ENCODE results near the gene GALNT7.
"Not testable (repeated sequence)": the region's sequence is repeated elsewhere in the genome, so short reads cannot be mapped to it uniquely, and the experiment has no call there.

The GALNT7 gene

GRCh38 chr4:173168396-173169177 lies at the start of gene GALNT7:
Gene GALNT7, plus strand, starts transcription at chr4:173168811. Its CDS starts 25 bp downstream, at chr4:173168836.
- H3K4me1 Mint-ChIP-seq (ENCODE audit: low read depth) = peaks cover 54% of the 10 kb centered on the region

GRCh38 chr4:173118819-173119218 lies 49.8 kb upstream of the GALNT7 start:
- H3K4me3 Mint-ChIP-seq; H3K4me1 Mint-ChIP-seq (ENCODE audit: low read depth); H3K27me3 Mint-ChIP-seq; H3K27ac Mint-ChIP-seq; H3K36me3 Mint-ChIP-seq; H3K9me3 Mint-ChIP-seq (ENCODE audit: low read depth): not testable (repeated sequence)

More at GRCh38 chr4:173168396-173169177, at the start of gene GALNT7:
- Mint-ChIP-seq H3K9me3 (ENCODE audit: low read depth) (no peaks in the 10 kb centered on the region), H3K27me3 (no peaks in the 10 kb centered on the region), H3K36me3 (no peaks in the 10 kb centered on the region), H3K27ac (peak within 1 kb of the TSS; percentile 95), H3K4me3 (peak within 1 kb of the TSS; percentile 96)

- no peak overlapping the region for H3K27ac Mint-ChIP-seq
- H3K27me3 Mint-ChIP-seq = no peaks in the 10 kb centered on the region
- H3K4me3 Mint-ChIP-seq = no peak overlapping the region
- no peaks in the 10 kb centered on the region for H3K36me3 Mint-ChIP-seq
- no peaks in the 10 kb centered on the region for H3K9me3 Mint-ChIP-seq (ENCODE audit: low read depth)
- H3K4me1 Mint-ChIP-seq (ENCODE audit: low read depth) = peaks cover 6% of the 10 kb centered on the region
These were observed 48.8 kb upstream of the GALNT7 start for GRCh38 chr4:173119818-173120217.

GRCh38 chr4:173121076-173121561 lies 47.5 kb upstream of the GALNT7 start:
- no peak overlapping the region for H3K4me3 Mint-ChIP-seq
- H3K36me3 Mint-ChIP-seq = peaks cover 3% of the 10 kb centered on the region
- no peak overlapping the region for H3K27ac Mint-ChIP-seq
- H3K9me3 Mint-ChIP-seq (ENCODE audit: low read depth) = no peaks in the 10 kb centered on the region
- H3K4me1 Mint-ChIP-seq (ENCODE audit: low read depth) = peaks cover 6% of the 10 kb centered on the region
- no peaks in the 10 kb centered on the region for H3K27me3 Mint-ChIP-seq

- Mint-ChIP-seq H3K4me3 (no peak overlapping the region), H3K27me3 (no peaks in the 10 kb centered on the region), H3K4me1 (ENCODE audit: low read depth) (peaks cover 6% of the 10 kb centered on the region), H3K36me3 (peaks cover 3% of the 10 kb centered on the region), H3K9me3 (ENCODE audit: low read depth) (no peaks in the 10 kb centered on the region), H3K27ac (no peak overlapping the region)
These were observed 44.3 kb upstream of the GALNT7 start for GRCh38 chr4:173124209-173124865.

- Mint-ChIP-seq H3K4me1 (ENCODE audit: low read depth) (peaks cover 6% of the 10 kb centered on the region), H3K36me3 (peaks cover 3% of the 10 kb centered on the region), H3K4me3 (no peak overlapping the region), H3K9me3 (ENCODE audit: low read depth) (no peaks in the 10 kb centered on the region), H3K27me3 (no peaks in the 10 kb centered on the region), H3K27ac (no peak overlapping the region)
These were observed 43.3 kb upstream of the GALNT7 start for GRCh38 chr4:173125216-173125812.

GRCh38 chr4:173128199-173128890 lies 40.3 kb upstream of the GALNT7 start:
- Mint-ChIP-seq H3K36me3 (peaks cover 3% of the 10 kb centered on the region), H3K4me3 (no peak overlapping the region), H3K27me3 (no peaks in the 10 kb centered on the region), H3K27ac (no peak overlapping the region), H3K4me1 (ENCODE audit: low read depth) (no peaks in the 10 kb centered on the region), H3K9me3 (ENCODE audit: low read depth) (no peaks in the 10 kb centered on the region)

- Mint-ChIP-seq H3K4me3 (no peak overlapping the region), H3K4me1 (ENCODE audit: low read depth) (no peaks in the 10 kb centered on the region), H3K9me3 (ENCODE audit: low read depth) (no peaks in the 10 kb centered on the region), H3K27me3 (no peaks in the 10 kb centered on the region), H3K36me3 (no peaks in the 10 kb centered on the region), H3K27ac (no peak overlapping the region)
These were observed 37.9 kb upstream of the GALNT7 start for GRCh38 chr4:173130687-173131086.

GRCh38 chr4:173134426-173134825 lies 34.2 kb upstream of the GALNT7 start:
- no peaks in the 10 kb centered on the region for H3K9me3 Mint-ChIP-seq (ENCODE audit: low read depth)
- no peak overlapping the region for H3K27ac Mint-ChIP-seq
- no peaks in the 10 kb centered on the region for H3K36me3 Mint-ChIP-seq
- no peaks in the 10 kb centered on the region for H3K4me1 Mint-ChIP-seq (ENCODE audit: low read depth)
- no peak overlapping the region for H3K4me3 Mint-ChIP-seq
- H3K27me3 Mint-ChIP-seq = no peaks in the 10 kb centered on the region

- H3K4me1 Mint-ChIP-seq (ENCODE audit: low read depth) = no peaks in the 10 kb centered on the region
- no peak overlapping the region for H3K27ac Mint-ChIP-seq
- no peak overlapping the region for H3K4me3 Mint-ChIP-seq
- no peaks in the 10 kb centered on the region for H3K27me3 Mint-ChIP-seq
- H3K36me3 Mint-ChIP-seq = no peaks in the 10 kb centered on the region
- no peaks in the 10 kb centered on the region for H3K9me3 Mint-ChIP-seq (ENCODE audit: low read depth)
These were observed 33.3 kb upstream of the GALNT7 start for GRCh38 chr4:173135241-173135847.

GRCh38 chr4:173138624-173139023 lies 30.0 kb upstream of the GALNT7 start:
- H3K4me1 Mint-ChIP-seq (ENCODE audit: low read depth) = no peaks in the 10 kb centered on the region
- no peaks in the 10 kb centered on the region for H3K9me3 Mint-ChIP-seq (ENCODE audit: low read depth)
- H3K4me3 Mint-ChIP-seq = no peak overlapping the region
- no peaks in the 10 kb centered on the region for H3K36me3 Mint-ChIP-seq
- peaks cover 4% of the 10 kb centered on the region for H3K27me3 Mint-ChIP-seq
- no peak overlapping the region for H3K27ac Mint-ChIP-seq

GRCh38 chr4:173139561-173139960 lies 29.1 kb upstream of the GALNT7 start:
- Mint-ChIP-seq H3K9me3 (ENCODE audit: low read depth) (no peaks in the 10 kb centered on the region), H3K4me1 (ENCODE audit: low read depth) (no peaks in the 10 kb centered on the region), H3K4me3 (no peak overlapping the region), H3K27me3 (peaks cover 4% of the 10 kb centered on the region), H3K36me3 (no peaks in the 10 kb centered on the region), H3K27ac (no peak overlapping the region)

GRCh38 chr4:173145131-173145530 lies 23.5 kb upstream of the GALNT7 start:
- Mint-ChIP-seq H3K36me3 (no peaks in the 10 kb centered on the region), H3K27ac (peak overlapping the region; percentile 16), H3K4me1 (ENCODE audit: low read depth) (no peaks in the 10 kb centered on the region), H3K27me3 (peaks cover 6% of the 10 kb centered on the region), H3K9me3 (ENCODE audit: low read depth) (no peaks in the 10 kb centered on the region), H3K4me3 (no peak overlapping the region)

- Mint-ChIP-seq H3K27me3 (peaks cover 4% of the 10 kb centered on the region), H3K4me1 (ENCODE audit: low read depth) (no peaks in the 10 kb centered on the region), H3K27ac (no peak overlapping the region), H3K36me3 (no peaks in the 10 kb centered on the region), H3K4me3 (no peak overlapping the region), H3K9me3 (ENCODE audit: low read depth) (no peaks in the 10 kb centered on the region)
These were observed 22.2 kb upstream of the GALNT7 start for GRCh38 chr4:173146456-173146855.

Data from activated naive CD8-positive, alpha-beta T cell (primary cell).